Measurements from ENCODE around the gene SCAPER. TPM values are rescaled to one million over a fixed set of nuclear protein-coding genes. Genes with fewer than 3 reads are reported as not detected.

SCAPER gene
- total and polyA plus RNA-seq, 2 of the 4 experiments (the other 2 are of a cell fraction), result 2.9 to 9.7 TPM

DNA sequence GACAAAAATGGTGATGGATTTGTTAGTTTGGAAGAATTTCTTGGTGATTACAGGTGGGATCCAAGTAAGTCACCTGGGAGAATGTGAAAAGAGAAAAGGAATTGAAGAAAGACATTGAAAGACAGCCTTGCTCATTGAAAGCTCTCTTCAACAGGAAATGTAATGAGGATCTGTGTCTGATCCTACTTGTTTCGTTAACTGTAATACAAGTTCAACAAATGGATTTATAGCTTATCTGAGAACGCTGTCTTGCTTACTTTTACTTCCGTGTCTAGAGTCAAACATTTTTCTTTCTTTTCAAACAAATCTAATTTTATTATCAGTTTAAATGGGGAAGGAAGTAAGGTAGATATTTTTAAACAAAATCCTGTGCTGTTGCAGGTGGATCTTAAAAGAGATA, 42.3 kb upstream of the SCAPER start:
- POLR2A ChIA-PET (ENCODE audit: unreplicated experiment), result no interaction called here
- Histone ChIP-seq H2AFZ (replicated peaks; ENCODE audit: low read length, poor library complexity) (no peak overlapping the region), H3K9ac (ENCODE audit: low read depth, low read length) (no peak overlapping the region), H2AK5ac (ENCODE audit: low read depth, low read length) (no peak overlapping the region), H2BK15ac (ENCODE audit: low read depth, low read length) (no peak overlapping the region), H3K4ac (ENCODE audit: low read depth, low read length) (no peak overlapping the region), H3K4me1 (ENCODE audit: control insufficient read depth, insufficient read depth, low read length) (peaks cover 7% of the 10 kb centered on the region), H3K27me3 (ENCODE audit: control insufficient read depth, insufficient read depth, low read length) (no peaks in the 10 kb centered on the region), H3K9me3 (ENCODE audit: control insufficient read depth, insufficient read depth, low read length) (no peaks in the 10 kb centered on the region), H3K4me2 (ENCODE audit: low read depth, low read length) (no peak overlapping the region), H3K56ac (ENCODE audit: extremely low read depth, insufficient read depth, low read length) (no peak overlapping the region), H2BK20ac (ENCODE audit: low read depth, low read length) (no peak overlapping the region), H4K91ac (ENCODE audit: insufficient read depth, low read depth, low read length) (no peak overlapping the region), H3K36me3 (ENCODE audit: control insufficient read depth, insufficient read depth, low read length) (peaks cover 9% of the 10 kb centered on the region), H3K23ac (ENCODE audit: low read depth, low read length) (no peak overlapping the region), H4K5ac (ENCODE audit: low read depth, low read length) (no peak overlapping the region), H3K18ac (ENCODE audit: low read depth, low read length) (no peak overlapping the region), H4K20me1 (ENCODE audit: insufficient read depth, low read length) (peaks cover 2% of the 10 kb centered on the region; the same call in 1 of the 2 replicates), H2BK5ac (ENCODE audit: low read depth, low read length, poor library complexity, severe bottlenecking) (no peak overlapping the region), H3K14ac (replicated peaks; ENCODE audit: low read depth, low read length) (no peak overlapping the region), H3K4me3 (ENCODE audit: insufficient read depth, low read depth, low read length) (no peak overlapping the region), H3K27ac (ENCODE audit: insufficient read depth, low read length) (no peak overlapping the region), H2BK120ac (ENCODE audit: low read depth, low read length) (no peak overlapping the region), H3K9me1 (ENCODE audit: insufficient read depth, low read length) (peaks cover 3% of the 10 kb centered on the region), H4K8ac (ENCODE audit: low read depth in 2 of 2, low read length in 2 of 2) (no peak overlapping the region), H2AK9ac (replicated peaks; ENCODE audit: low read depth, low read length, poor library complexity) (no peak overlapping the region), H3K79me1 (ENCODE audit: low read depth in 1 of 2, low read length in 2 of 2) (peaks cover 3 to 14% of the 10 kb centered on the region in 2 experiments; a peak in 2 of 4 replicates)
- CTCF ChIA-PET, result interaction anchor here (0.7 to 1.2 kb wide), 2 partner anchors 12 to 76 kb away, joined by 3 read pairs; no protein-coding TSS in a partner anchor
- no TSS peak for BruUV-seq (replicated peaks)
- dilution Hi-C loops (cut with HindIII; ENCODE audit: low sequenced_read_pairs, unreplicated experiment) (no loop called here), in situ Hi-C loops (cut with MboI; ENCODE audit: low sequenced_read_pairs) (no loop called here), intact Hi-C loops (cut with micrococcal nuclease) (no loop called here)
- ATAC-seq (ENCODE audit: low read depth) (no peak), DNase-seq (no peak)
- TF ChIP-seq RCOR1 (IDR thresholded peaks at IDR 0.05; ENCODE audit: insufficient replicate concordance, low read length), result no peak
- no peak for TF ChIP-seq MAZ (IDR thresholded peaks at IDR 0.05; ENCODE audit: borderline replicate concordance, low read depth, low read length)
- no peak for TF ChIP-seq MAFK (IDR thresholded peaks at IDR 0.05; ENCODE audit: low read depth, low read length)
- no peak for TF ChIP-seq RFX5 (IDR thresholded peaks at IDR 0.05; ENCODE audit: low read depth, low read length)
- TF ChIP-seq, protein P1, sequence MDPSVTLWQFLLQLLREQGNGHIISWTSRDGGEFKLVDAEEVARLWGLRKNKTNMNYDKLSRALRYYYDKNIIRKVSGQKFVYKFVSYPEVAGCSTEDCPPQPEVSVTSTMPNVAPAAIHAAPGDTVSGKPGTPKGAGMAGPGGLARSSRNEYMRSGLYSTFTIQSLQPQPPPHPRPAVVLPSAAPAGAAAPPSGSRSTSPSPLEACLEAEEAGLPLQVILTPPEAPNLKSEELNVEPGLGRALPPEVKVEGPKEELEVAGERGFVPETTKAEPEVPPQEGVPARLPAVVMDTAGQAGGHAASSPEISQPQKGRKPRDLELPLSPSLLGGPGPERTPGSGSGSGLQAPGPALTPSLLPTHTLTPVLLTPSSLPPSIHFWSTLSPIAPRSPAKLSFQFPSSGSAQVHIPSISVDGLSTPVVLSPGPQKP (IDR thresholded peaks at IDR 0.05; ENCODE audit: borderline replicate concordance, low read depth, low read length), result no peak
- no peak for TF ChIP-seq SMC3 (IDR thresholded peaks at IDR 0.05; ENCODE audit: low read depth, low read length)
- no peak for TF ChIP-seq MXI1 (IDR thresholded peaks at IDR 0.05; ENCODE audit: borderline replicate concordance, low read depth, low read length)
- TF ChIP-seq NFE2L2 (IDR thresholded peaks at IDR 0.05; ENCODE audit: low read depth, low read length), result no peak
- no peak for TF ChIP-seq USF2 (IDR thresholded peaks at IDR 0.05; ENCODE audit: low read depth, low read length)
- TF ChIP-seq, protein P2, sequence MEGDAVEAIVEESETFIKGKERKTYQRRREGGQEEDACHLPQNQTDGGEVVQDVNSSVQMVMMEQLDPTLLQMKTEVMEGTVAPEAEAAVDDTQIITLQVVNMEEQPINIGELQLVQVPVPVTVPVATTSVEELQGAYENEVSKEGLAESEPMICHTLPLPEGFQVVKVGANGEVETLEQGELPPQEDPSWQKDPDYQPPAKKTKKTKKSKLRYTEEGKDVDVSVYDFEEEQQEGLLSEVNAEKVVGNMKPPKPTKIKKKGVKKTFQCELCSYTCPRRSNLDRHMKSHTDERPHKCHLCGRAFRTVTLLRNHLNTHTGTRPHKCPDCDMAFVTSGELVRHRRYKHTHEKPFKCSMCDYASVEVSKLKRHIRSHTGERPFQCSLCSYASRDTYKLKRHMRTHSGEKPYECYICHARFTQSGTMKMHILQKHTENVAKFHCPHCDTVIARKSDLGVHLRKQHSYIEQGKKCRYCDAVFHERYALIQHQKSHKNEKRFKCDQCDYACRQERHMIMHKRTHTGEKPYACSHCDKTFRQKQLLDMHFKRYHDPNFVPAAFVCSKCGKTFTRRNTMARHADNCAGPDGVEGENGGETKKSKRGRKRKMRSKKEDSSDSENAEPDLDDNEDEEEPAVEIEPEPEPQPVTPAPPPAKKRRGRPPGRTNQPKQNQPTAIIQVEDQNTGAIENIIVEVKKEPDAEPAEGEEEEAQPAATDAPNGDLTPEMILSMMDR (conservative IDR thresholded peaks at IDR 0.05; ENCODE audit: low read depth, low read length), result no peak
- WGBS, 2 experiments (ENCODE audit: extremely low coverage in 2 of 2, insufficient read length in 1 of 2), result no CpG with 5 or more reads among the region's 3 CpGs
